Immature natural killer cell (primary cell): ENCODE measurements around the gene NR1D2. TPM values are rescaled to one million over a fixed set of nuclear protein-coding genes. Genes with fewer than 3 reads are reported as not detected.

Experiments
- DNase-seq, 3 donors: peaks; one replicate each; pipeline ENCODE4 v3.0.0; 2022; ENCODE audit warnings: mixed read lengths in 1 of 3
- H3K27ac Mint-ChIP-seq, 6 donors: one replicate each; pipeline ENCODE4 v1.8.0; 2020; ENCODE audit warnings: mixed read lengths in 6 of 6, mild to moderate bottlenecking in 5 of 6, inconsistent platforms in 4 of 6, moderate library complexity in 3 of 6
- H3K27me3 Mint-ChIP-seq, 3 donors: one replicate each; pipeline ENCODE4 v1.8.0; 2020 to 2021; ENCODE audit warnings: low read depth in 3 of 3, mild to moderate bottlenecking in 3 of 3, mixed read lengths in 3 of 3, moderate library complexity in 3 of 3, inconsistent platforms in 1 of 3
- H3K36me3 Mint-ChIP-seq, 3 donors: one replicate each; pipeline ENCODE4 v1.8.0; 2020; ENCODE audit warnings: mixed read lengths in 3 of 3, inconsistent platforms in 2 of 3, mild to moderate bottlenecking in 2 of 3
- H3K4me1 Mint-ChIP-seq, 2 donors: one replicate each; pipeline ENCODE4 v1.8.0; 2020; ENCODE audit warnings: inconsistent platforms in 2 of 2, mild to moderate bottlenecking in 2 of 2, mixed read lengths in 2 of 2, moderate library complexity in 1 of 2
- H3K4me3 Mint-ChIP-seq, 5 donors: one replicate each; pipeline ENCODE4 v1.8.0; 2020; ENCODE audit warnings: mild to moderate bottlenecking in 5 of 5, mixed read lengths in 5 of 5, inconsistent platforms in 3 of 5, moderate library complexity in 3 of 5
- H3K9me3 Mint-ChIP-seq, 6 donors: one replicate each; pipeline ENCODE4 v1.8.0; 2020; ENCODE audit warnings: mild to moderate bottlenecking in 6 of 6, mixed read lengths in 6 of 6, inconsistent platforms in 4 of 6, moderate library complexity in 3 of 6
- polyA plus RNA-seq, 3 donors: library from polyadenylated mRNA; unstranded; fragments of 300-500 nt; fragmentation: Illumina TruSeq; gene quantifications; one replicate each; pipeline ENCODE4 v1.2.3, GENCODE V29; 2021

The NR1D2 gene
- polyA plus RNA-seq, 3 donors from 2014 or later = 15.5 to 24.4 (median 16.2) TPM

- H3K4me3 Mint-ChIP-seq = no peak overlapping the region
- no peaks in the 10 kb centered on the region for H3K9me3 Mint-ChIP-seq
- no peak for DNase-seq
- H3K4me1 Mint-ChIP-seq = no peaks in the 10 kb centered on the region
- H3K36me3 Mint-ChIP-seq = no peaks in the 10 kb centered on the region
- peaks cover 0 to 4% (median 2%) of the 10 kb centered on the region in 3 donors for H3K27me3 Mint-ChIP-seq
- H3K27ac Mint-ChIP-seq = no peak overlapping the region
Measured at GRCh38 chr3:23984934-23985333, 39.8 kb downstream of the NR1D2 start.

- H3K27ac Mint-ChIP-seq = no peak overlapping the region
- no peaks in the 10 kb centered on the region for H3K4me1 Mint-ChIP-seq
- H3K27me3 Mint-ChIP-seq = peaks cover 0 to 4% (median 2%) of the 10 kb centered on the region in 3 donors
- no peaks in the 10 kb centered on the region for H3K9me3 Mint-ChIP-seq
- no peak for DNase-seq
- no peak overlapping the region for H3K4me3 Mint-ChIP-seq
- no peaks in the 10 kb centered on the region for H3K36me3 Mint-ChIP-seq
Measured at GRCh38 chr3:23985747-23986544, 40.9 kb downstream of the NR1D2 start.

- peaks cover 0 to 2% (median 0%) of the 10 kb centered on the region in 3 donors for H3K27me3 Mint-ChIP-seq
- peaks cover 3 to 7% of the 10 kb centered on the region in 2 donors for H3K4me1 Mint-ChIP-seq
- no peak for DNase-seq
- H3K4me3 Mint-ChIP-seq = no peak overlapping the region
- no peak overlapping the region for H3K27ac Mint-ChIP-seq
- H3K36me3 Mint-ChIP-seq = no peaks in the 10 kb centered on the region
- H3K9me3 Mint-ChIP-seq = no peaks in the 10 kb centered on the region
Measured at GRCh38 chr3:23987356-23987755, 42.3 kb downstream of the NR1D2 start.

- no peak for DNase-seq
- Mint-ChIP-seq H3K4me1 (peaks cover 3 to 7% of the 10 kb centered on the region in 2 donors), H3K27me3 (peaks cover 0 to 2% (median 0%) of the 10 kb centered on the region in 3 donors), H3K36me3 (no peaks in the 10 kb centered on the region), H3K27ac (no peak overlapping the region), H3K9me3 (no peaks in the 10 kb centered on the region), H3K4me3 (no peak overlapping the region)
Measured at GRCh38 chr3:23991306-23991682, 46.2 kb downstream of the NR1D2 start.

GRCh38 chr3:23991683-23992628 is 46.9 kb downstream of the NR1D2 start:
- peak overlapping the region in 1 of 6 donors; percentile 38 for H3K27ac Mint-ChIP-seq
- peaks cover 3 to 7% of the 10 kb centered on the region in 2 donors for H3K4me1 Mint-ChIP-seq
- H3K4me3 Mint-ChIP-seq = no peak overlapping the region
- peaks cover 0 to 2% (median 0%) of the 10 kb centered on the region in 3 donors for H3K27me3 Mint-ChIP-seq
- no peaks in the 10 kb centered on the region for H3K9me3 Mint-ChIP-seq
- DNase-seq = no peak
- H3K36me3 Mint-ChIP-seq = no peaks in the 10 kb centered on the region

- no peaks in the 10 kb centered on the region for H3K36me3 Mint-ChIP-seq
- H3K27me3 Mint-ChIP-seq = peaks cover 0 to 2% (median 0%) of the 10 kb centered on the region in 3 donors
- no peak overlapping the region for H3K27ac Mint-ChIP-seq
- DNase-seq = no peak
- H3K4me1 Mint-ChIP-seq = peaks cover 3 to 7% of the 10 kb centered on the region in 2 donors
- no peak overlapping the region for H3K4me3 Mint-ChIP-seq
- no peaks in the 10 kb centered on the region for H3K9me3 Mint-ChIP-seq
Measured at GRCh38 chr3:23993556-23994243, 48.6 kb downstream of the NR1D2 start.

- Mint-ChIP-seq H3K4me1 (peaks cover 3 to 7% of the 10 kb centered on the region in 2 donors), H3K9me3 (no peaks in the 10 kb centered on the region), H3K4me3 (no peak overlapping the region), H3K27me3 (peaks cover 0 to 2% (median 0%) of the 10 kb centered on the region in 3 donors), H3K36me3 (no peaks in the 10 kb centered on the region), H3K27ac (no peak overlapping the region)
- no peak for DNase-seq
Measured at GRCh38 chr3:23994244-23994569, 49.1 kb downstream of the NR1D2 start.

- H3K4me1 Mint-ChIP-seq = peaks cover 3 to 7% of the 10 kb centered on the region in 2 donors
- no peak for DNase-seq
- no peak overlapping the region for H3K27ac Mint-ChIP-seq
- no peaks in the 10 kb centered on the region for H3K9me3 Mint-ChIP-seq
- no peaks in the 10 kb centered on the region for H3K36me3 Mint-ChIP-seq
- H3K4me3 Mint-ChIP-seq = no peak overlapping the region
- peaks cover 0 to 3% (median 0%) of the 10 kb centered on the region in 3 donors for H3K27me3 Mint-ChIP-seq
Measured at GRCh38 chr3:23995219-23995618, 50.1 kb downstream of the NR1D2 start.

- peaks cover 0 to 2% (median 0%) of the 10 kb centered on the region in 3 donors for H3K27me3 Mint-ChIP-seq
- no peaks in the 10 kb centered on the region for H3K36me3 Mint-ChIP-seq
- no peak for DNase-seq
- no peak overlapping the region for H3K4me3 Mint-ChIP-seq
- H3K4me1 Mint-ChIP-seq = peaks cover 3 to 7% of the 10 kb centered on the region in 2 donors
- no peaks in the 10 kb centered on the region for H3K9me3 Mint-ChIP-seq
- H3K27ac Mint-ChIP-seq = no peak overlapping the region
Measured at GRCh38 chr3:23996095-23996524, 51.0 kb downstream of the NR1D2 start.

- Mint-ChIP-seq H3K9me3 (peaks cover 0 to 2% (median 0%) of the 10 kb centered on the region in 6 donors), H3K4me1 (peaks cover 1 to 3% of the 10 kb centered on the region in 2 donors), H3K36me3 (no peaks in the 10 kb centered on the region), H3K27ac (peak overlapping the region in 1 of 6 donors; percentile 26), H3K27me3 (peaks cover 0 to 2% (median 0%) of the 10 kb centered on the region in 3 donors), H3K4me3 (peak overlapping the region in 1 of 5 donors; percentile 5)
- peak; percentile 17 to 22 (median 18) for DNase-seq
Measured at GRCh38 chr3:23999012-23999641, 54.0 kb downstream of the NR1D2 start.

- Mint-ChIP-seq H3K36me3 (no peaks in the 10 kb centered on the region), H3K4me3 (no peak overlapping the region), H3K27me3 (peaks cover 0 to 3% (median 0%) of the 10 kb centered on the region in 3 donors), H3K27ac (no peak overlapping the region), H3K4me1 (peaks cover 7 to 8% of the 10 kb centered on the region in 2 donors), H3K9me3 (peaks cover 0 to 2% (median 0%) of the 10 kb centered on the region in 6 donors)
- no peak for DNase-seq
Measured at GRCh38 chr3:24002129-24002528, 57.0 kb downstream of the NR1D2 start.

GRCh38 chr3:24003466-24003865 is 58.4 kb downstream of the NR1D2 start:
- H3K4me1 Mint-ChIP-seq = peaks cover 7 to 8% of the 10 kb centered on the region in 2 donors
- H3K27ac Mint-ChIP-seq = no peak overlapping the region
- DNase-seq = no peak
- H3K36me3 Mint-ChIP-seq = no peaks in the 10 kb centered on the region
- H3K4me3 Mint-ChIP-seq = no peak overlapping the region
- peaks cover 0 to 2% (median 0%) of the 10 kb centered on the region in 6 donors for H3K9me3 Mint-ChIP-seq
- H3K27me3 Mint-ChIP-seq = peaks cover 0 to 5% (median 0%) of the 10 kb centered on the region in 3 donors
